ENCODE data around the gene WTAP.

DNA sequence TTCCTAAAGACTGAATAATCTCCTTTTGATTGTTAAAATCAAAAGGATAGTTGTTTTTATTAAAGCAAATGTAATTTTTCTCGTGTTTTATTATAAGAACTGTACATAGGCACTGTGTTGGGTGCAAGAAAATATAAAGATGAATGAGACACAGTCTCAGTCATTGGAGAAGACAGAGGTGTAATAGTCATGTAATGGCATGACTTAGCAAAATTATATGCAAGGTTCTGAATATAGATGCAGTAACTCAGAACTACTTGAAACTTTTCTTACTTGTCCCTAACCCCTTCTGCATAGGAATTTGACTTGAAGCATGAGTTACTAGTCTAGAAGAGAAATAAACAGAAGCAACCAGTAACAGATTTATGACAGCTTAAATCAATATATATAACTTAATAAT is 14.9 kb downstream of the WTAP start:
- TF ChIP-seq, protein P1, sequence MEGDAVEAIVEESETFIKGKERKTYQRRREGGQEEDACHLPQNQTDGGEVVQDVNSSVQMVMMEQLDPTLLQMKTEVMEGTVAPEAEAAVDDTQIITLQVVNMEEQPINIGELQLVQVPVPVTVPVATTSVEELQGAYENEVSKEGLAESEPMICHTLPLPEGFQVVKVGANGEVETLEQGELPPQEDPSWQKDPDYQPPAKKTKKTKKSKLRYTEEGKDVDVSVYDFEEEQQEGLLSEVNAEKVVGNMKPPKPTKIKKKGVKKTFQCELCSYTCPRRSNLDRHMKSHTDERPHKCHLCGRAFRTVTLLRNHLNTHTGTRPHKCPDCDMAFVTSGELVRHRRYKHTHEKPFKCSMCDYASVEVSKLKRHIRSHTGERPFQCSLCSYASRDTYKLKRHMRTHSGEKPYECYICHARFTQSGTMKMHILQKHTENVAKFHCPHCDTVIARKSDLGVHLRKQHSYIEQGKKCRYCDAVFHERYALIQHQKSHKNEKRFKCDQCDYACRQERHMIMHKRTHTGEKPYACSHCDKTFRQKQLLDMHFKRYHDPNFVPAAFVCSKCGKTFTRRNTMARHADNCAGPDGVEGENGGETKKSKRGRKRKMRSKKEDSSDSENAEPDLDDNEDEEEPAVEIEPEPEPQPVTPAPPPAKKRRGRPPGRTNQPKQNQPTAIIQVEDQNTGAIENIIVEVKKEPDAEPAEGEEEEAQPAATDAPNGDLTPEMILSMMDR (IDR thresholded peaks at IDR 0.05; ENCODE audit: control extremely low read depth in 1 of 3, insufficient read depth in 1 of 3, low read depth in 1 of 3, low read length in 3 of 3) = no peak
- TF ChIP-seq YY1 (IDR thresholded peaks at IDR 0.05; ENCODE audit: low read depth, low read length) (no peak), SIN3A (conservative IDR thresholded peaks at IDR 0.05 in 1 of 2, IDR thresholded peaks at IDR 0.05 in 1 of 2; ENCODE audit: low read depth in 1 of 2, low read length in 2 of 2) (no peak), BRCA1 (IDR thresholded peaks at IDR 0.05; ENCODE audit: low read depth, low read length) (no peak), RFX5 (IDR thresholded peaks at IDR 0.05; ENCODE audit: borderline replicate concordance, low read depth, low read length) (no peak), SIRT6 (IDR thresholded peaks at IDR 0.05; ENCODE audit: low read length) (no peak)
